ENCODE results near the gene PREX1. TPM values are rescaled to one million over a fixed set of nuclear protein-coding genes. Genes with fewer than 3 reads are reported as not detected.
A peak's percentile ranks its signal among the peaks of the same experiment; 100 is the strongest.

The PREX1 gene
- total and polyA plus RNA-seq, 12 donors = 10.1 to 85.1 (median 42.9) TPM

- WGBS, 4 donors = 86 to 93% (median 90%) methylated on average over 11 of the region's 11 CpGs
- intact Hi-C loops (cut with DNase I) = no loop called here
- H3K4me1 ChIP-seq (replicated peaks in 1 of 2) = no peaks in the 10 kb centered on the region
These were observed 244.0 kb downstream of the PREX1 start for GRCh38 chr20:48583801-48584200.

GRCh38 chr20:48583171-48583570 lies 244.6 kb downstream of the PREX1 start:
- TF ChIP-seq CTCF (IDR thresholded peaks at IDR 0.05) (no peak), POLR2A (IDR thresholded peaks at IDR 0.05) (no peak)
- DNase-seq = peak in 1 of 7 donors; percentile 4

More at GRCh38 chr20:48583801-48584200, 244.0 kb downstream of the PREX1 start:
- no peaks in the 10 kb centered on the region for H3K9me3 ChIP-seq (replicated peaks in 1 of 3)
- H3K27me3 ChIP-seq = peaks cover 10% of the 10 kb centered on the region
- H3K36me3 ChIP-seq (replicated peaks in 1 of 2) = no peaks in the 10 kb centered on the region
- no peak for TF ChIP-seq POLR2A (IDR thresholded peaks at IDR 0.05)
- TF ChIP-seq CTCF (IDR thresholded peaks at IDR 0.05) = no peak
- peak in 1 of 7 donors; percentile 6 for DNase-seq
- H3K27ac ChIP-seq = no peak overlapping the region
- H3K4me3 ChIP-seq = no peak overlapping the region

GRCh38 chr20:48582673-48582985 lies 245.2 kb downstream of the PREX1 start:
- no peaks in the 10 kb centered on the region for H3K9me3 ChIP-seq (replicated peaks in 1 of 3)
- peak in 1 of 7 donors; percentile 2 for DNase-seq
- H3K27ac ChIP-seq = no peak overlapping the region
- intact Hi-C loops (cut with DNase I) = no loop called here
- 38 to 51% (median 42%) methylated on average over 5 of the region's 5 CpGs for WGBS, 4 donors
- peaks cover 10% of the 10 kb centered on the region for H3K27me3 ChIP-seq
- no peak overlapping the region for H3K4me3 ChIP-seq
- no peaks in the 10 kb centered on the region for H3K4me1 ChIP-seq (replicated peaks in 1 of 2)
- TF ChIP-seq POLR2A (IDR thresholded peaks at IDR 0.05) (no peak), CTCF (IDR thresholded peaks at IDR 0.05) (no peak)
- H3K36me3 ChIP-seq (replicated peaks in 1 of 2) = no peaks in the 10 kb centered on the region

More at GRCh38 chr20:48583171-48583570, 244.6 kb downstream of the PREX1 start:
- H3K27ac ChIP-seq = no peak overlapping the region
- peaks cover 10% of the 10 kb centered on the region for H3K27me3 ChIP-seq
- 79 to 85% (median 80%) methylated on average over 11 of the region's 11 CpGs for WGBS, 4 donors
- no peaks in the 10 kb centered on the region for H3K4me1 ChIP-seq (replicated peaks in 1 of 2)
- no peaks in the 10 kb centered on the region for H3K9me3 ChIP-seq (replicated peaks in 1 of 3)
- no peak overlapping the region for H3K4me3 ChIP-seq
- intact Hi-C loops (cut with DNase I) = no loop called here
- H3K36me3 ChIP-seq (replicated peaks in 1 of 2) = no peaks in the 10 kb centered on the region

GRCh38 chr20:48581167-48581566 lies 246.6 kb downstream of the PREX1 start:
- Histone ChIP-seq H3K9me3 (replicated peaks in 1 of 3) (no peaks in the 10 kb centered on the region), H3K36me3 (replicated peaks in 1 of 2) (no peaks in the 10 kb centered on the region), H3K27me3 (peaks cover 10% of the 10 kb centered on the region), H3K4me3 (no peak overlapping the region), H3K27ac (no peak overlapping the region), H3K4me1 (replicated peaks in 1 of 2) (no peaks in the 10 kb centered on the region)
- TF ChIP-seq POLR2A (IDR thresholded peaks at IDR 0.05) (no peak), CTCF (IDR thresholded peaks at IDR 0.05) (no peak)
- 82 to 91% (median 84%) methylated on average over 3 to 5 of the region's 5 CpGs for WGBS, 4 donors
- intact Hi-C loops (cut with DNase I) = no loop called here
- DNase-seq = no peak

Data from adrenal gland (tissue), 12 donors.